Prostate gland (tissue), 2 donors: ENCODE measurements around the gene LSM7. TPM values are rescaled to one million over a fixed set of nuclear protein-coding genes. Genes with fewer than 3 reads are reported as not detected.
A peak's percentile ranks its signal among the peaks of the same experiment; 100 is the strongest.

ENCODE experiments used
- DNase-seq: peaks from one replicate; pipeline ENCODE4 v3.0.0-alpha.2; 2019; ENCODE audit warnings: low spot score
- H3K27ac ChIP-seq, 2 donors: fragments of 200-600 bp; sonication (generic); 2 replicates each; pipeline ENCODE4 v1.5.1; 2017 to 2019
- H3K27me3 ChIP-seq: fragments of 200-600 bp; sonication (generic); replicated peaks from 2 replicates; pipeline ENCODE4 v1.5.1; 2019; ENCODE audit not compliant: insufficient read depth
- H3K36me3 ChIP-seq, 2 donors: fragments of 200-600 bp; sonication (generic); 1 replicate in 1 of 2; 2 replicates in 1 of 2; pipeline versions ENCODE4 v1.5.1 to v1.8.1; 2017 to 2019
- H3K4me1 ChIP-seq: fragments of 200-600 bp; sonication (generic); replicated peaks from 2 replicates; pipeline ENCODE4 v1.5.1; 2019
- H3K4me3 ChIP-seq, 2 donors: fragments of 200-600 bp; sonication (generic); 2 replicates each; pipeline ENCODE4 v1.5.1; 2017 to 2019
- H3K9me3 ChIP-seq: fragments of 200-600 bp; sonication (generic); 2 replicates; pipeline ENCODE4 v1.5.1; 2017
- POLR2A ChIP-seq: fragments of 450-650 bp; IDR thresholded peaks from one replicate; pipeline ENCODE4 v1.6.1; 2016; ENCODE audit warnings: antibody characterized with exemption, mild to moderate bottlenecking
- POLR2AphosphoS5 ChIP-seq: sonication (generic); formaldehyde crosslinking; IDR thresholded peaks from one replicate; pipeline ENCODE4 v1.6.1; 2017; ENCODE audit warnings: antibody characterized with exemption
- WGBS: methylation state at CpG from one replicate; pipeline ENCODE4 v1.1.5; 2018; 5-methylcytosine and 5-hydroxymethylcytosine counted together
- intact Hi-C: fragments of 100-400 bp; cut with DNase I; formaldehyde crosslinking; loops from one replicate; pipeline ENCODE4 v1.14.2; 2022
- total RNA-seq, 2 donors: library from RNA; depleted of rRNA; stranded (reverse); fragments of >200 nt; gene quantifications; one replicate each; pipeline ENCODE4 v1.1.0, GENCODE V29; 2016
- TF ChIP-seq, protein P1 (sequence below), 4 experiments: fragments of 200-600 bp in 2 of 4; fragments of 450-650 bp in 2 of 4; sonication (generic) in 2 of 4; IDR thresholded peaks; 1 replicate in 3 of 4; 2 replicates in 1 of 4; pipeline ENCODE4 v1.5.1; 2016 to 2019; ENCODE audit warnings: antibody characterized with exemption in 4 of 4, mild to moderate bottlenecking in 2 of 4, moderate library complexity in 2 of 4

Gene LSM7
- total RNA-seq, 2 donors from 2014 or later = 125 to 135 TPM

DNA sequence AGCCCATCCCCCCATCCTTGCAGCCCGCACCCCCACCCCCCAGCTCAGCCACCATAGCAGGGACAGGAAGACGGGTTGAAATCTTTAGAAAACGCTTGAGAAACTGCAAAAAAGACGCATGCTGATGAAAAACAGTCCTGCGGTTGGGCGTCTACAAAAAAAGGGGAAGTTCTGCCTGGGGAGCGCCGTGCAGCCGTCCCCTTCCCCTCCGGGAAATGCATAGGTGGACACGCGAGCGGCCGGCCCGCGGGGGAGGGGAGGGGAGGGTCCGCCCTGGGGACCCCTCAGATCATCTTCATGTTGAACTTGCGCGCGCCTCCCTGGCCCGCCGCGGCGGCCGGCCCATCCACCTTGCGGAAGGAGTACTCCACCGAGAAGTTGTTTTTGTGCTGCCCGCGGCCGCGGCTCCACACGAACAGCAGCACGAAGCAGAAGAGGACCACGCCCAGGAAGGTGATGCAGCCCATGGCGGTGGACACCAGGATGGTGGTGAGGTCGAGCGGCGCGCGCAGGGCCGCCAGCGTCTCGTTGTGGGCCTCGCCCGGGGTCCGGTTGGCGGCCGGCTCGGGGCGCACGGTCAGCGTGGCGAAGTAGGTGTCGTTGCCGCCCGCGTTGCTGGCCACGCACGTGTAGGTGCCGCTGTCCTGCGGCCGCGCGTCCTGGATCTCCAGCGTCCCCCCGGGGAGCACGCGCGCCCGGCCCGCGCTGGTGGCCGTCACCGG is 38.5 kb downstream of the LSM7 start:
- DNase-seq = no peak
- WGBS = 3% methylated on average over 37 of the region's 74 CpGs
- TF ChIP-seq, protein P1, sequence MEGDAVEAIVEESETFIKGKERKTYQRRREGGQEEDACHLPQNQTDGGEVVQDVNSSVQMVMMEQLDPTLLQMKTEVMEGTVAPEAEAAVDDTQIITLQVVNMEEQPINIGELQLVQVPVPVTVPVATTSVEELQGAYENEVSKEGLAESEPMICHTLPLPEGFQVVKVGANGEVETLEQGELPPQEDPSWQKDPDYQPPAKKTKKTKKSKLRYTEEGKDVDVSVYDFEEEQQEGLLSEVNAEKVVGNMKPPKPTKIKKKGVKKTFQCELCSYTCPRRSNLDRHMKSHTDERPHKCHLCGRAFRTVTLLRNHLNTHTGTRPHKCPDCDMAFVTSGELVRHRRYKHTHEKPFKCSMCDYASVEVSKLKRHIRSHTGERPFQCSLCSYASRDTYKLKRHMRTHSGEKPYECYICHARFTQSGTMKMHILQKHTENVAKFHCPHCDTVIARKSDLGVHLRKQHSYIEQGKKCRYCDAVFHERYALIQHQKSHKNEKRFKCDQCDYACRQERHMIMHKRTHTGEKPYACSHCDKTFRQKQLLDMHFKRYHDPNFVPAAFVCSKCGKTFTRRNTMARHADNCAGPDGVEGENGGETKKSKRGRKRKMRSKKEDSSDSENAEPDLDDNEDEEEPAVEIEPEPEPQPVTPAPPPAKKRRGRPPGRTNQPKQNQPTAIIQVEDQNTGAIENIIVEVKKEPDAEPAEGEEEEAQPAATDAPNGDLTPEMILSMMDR (IDR thresholded peaks at IDR 0.05) = no peak
- TF ChIP-seq POLR2A = no peak
- TF ChIP-seq POLR2AphosphoS5 = no peak
- H3K4me3 ChIP-seq = peak overlapping the region; percentile 12 to 22
- no peaks in the 10 kb centered on the region for H3K36me3 ChIP-seq
- peaks cover 13% of the 10 kb centered on the region for H3K27me3 ChIP-seq
- no peaks in the 10 kb centered on the region for H3K9me3 ChIP-seq
- intact Hi-C loops = no loop called here
- H3K4me1 ChIP-seq = peaks cover 20% of the 10 kb centered on the region
- H3K27ac ChIP-seq = no peak overlapping the region

- H3K4me3 ChIP-seq = no peak overlapping the region
- no peak overlapping the region for H3K27ac ChIP-seq
- peaks cover 13% of the 10 kb centered on the region for H3K27me3 ChIP-seq
- WGBS = 60% methylated on average over 27 of the region's 28 CpGs
- DNase-seq = no peak
- TF ChIP-seq POLR2A = no peak
- TF ChIP-seq, protein P1 (IDR thresholded peaks at IDR 0.05) = no peak
- TF ChIP-seq POLR2AphosphoS5 = no peak
- no peaks in the 10 kb centered on the region for H3K36me3 ChIP-seq
- intact Hi-C loops = no loop called here
- H3K4me1 ChIP-seq = peaks cover 20% of the 10 kb centered on the region
- H3K9me3 ChIP-seq = no peaks in the 10 kb centered on the region
Observed at GRCh38 chr19:2288818-2289713, 39.3 kb downstream of the LSM7 start.

DNA sequence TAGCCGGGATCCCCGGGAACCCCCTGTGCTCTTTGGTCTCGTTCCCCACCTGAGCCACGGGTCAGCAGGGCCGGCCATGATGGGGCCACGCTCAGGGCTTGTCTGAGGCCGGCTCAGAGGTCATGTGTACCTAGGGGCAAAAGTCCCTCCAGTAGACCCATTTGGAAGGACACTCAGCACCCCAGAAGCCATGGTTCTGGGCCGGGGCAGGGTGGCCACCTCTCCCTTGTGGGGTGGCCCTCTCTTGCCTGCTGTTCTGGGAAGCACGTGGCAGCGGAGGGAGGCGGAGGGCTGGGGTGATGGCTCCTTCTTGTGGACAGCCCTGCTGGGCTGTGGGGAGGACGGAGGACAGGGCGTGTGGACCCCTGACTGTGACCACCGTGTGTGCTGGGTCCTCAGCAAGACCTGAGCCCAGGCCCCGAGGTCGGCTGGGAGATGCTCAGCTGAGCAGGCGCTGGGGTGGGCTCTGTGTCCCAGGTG is 40.0 kb downstream of the LSM7 start:
- Histone ChIP-seq H3K36me3 (no peaks in the 10 kb centered on the region), H3K27me3 (peaks cover 13% of the 10 kb centered on the region), H3K27ac (no peak overlapping the region), H3K4me3 (no peak overlapping the region), H3K9me3 (no peaks in the 10 kb centered on the region), H3K4me1 (peaks cover 20% of the 10 kb centered on the region)
- intact Hi-C loops = no loop called here
- 92% methylated on average over 14 of the region's 17 CpGs for WGBS
- TF ChIP-seq POLR2AphosphoS5 (no peak), POLR2A (no peak)
- TF ChIP-seq, protein P1 (IDR thresholded peaks at IDR 0.05) = no peak
- DNase-seq = no peak

GRCh38 chr19:2287585-2288337 is 40.6 kb downstream of the LSM7 start:
- Histone ChIP-seq H3K9me3 (no peaks in the 10 kb centered on the region), H3K36me3 (no peaks in the 10 kb centered on the region), H3K4me1 (peaks cover 20% of the 10 kb centered on the region), H3K27me3 (peaks cover 11% of the 10 kb centered on the region), H3K4me3 (no peak overlapping the region), H3K27ac (no peak overlapping the region)
- no peak for TF ChIP-seq POLR2A
- TF ChIP-seq, protein P1 (IDR thresholded peaks at IDR 0.05) = no peak
- TF ChIP-seq POLR2AphosphoS5 = no peak
- intact Hi-C loops = no loop called here
- DNase-seq = no peak
- 87% methylated on average over 12 of the region's 13 CpGs for WGBS
